Activated CD8-positive, alpha-beta memory T cell treated with anti-CD3 and anti-CD28 coated beads for 24 hours (primary cell): ENCODE data around the gene GTPBP10.

Experiments used
- DNase-seq: peaks from one replicate; pipeline ENCODE4 v3.0.0-alpha.2; 2020

Gene GTPBP10

DNA sequence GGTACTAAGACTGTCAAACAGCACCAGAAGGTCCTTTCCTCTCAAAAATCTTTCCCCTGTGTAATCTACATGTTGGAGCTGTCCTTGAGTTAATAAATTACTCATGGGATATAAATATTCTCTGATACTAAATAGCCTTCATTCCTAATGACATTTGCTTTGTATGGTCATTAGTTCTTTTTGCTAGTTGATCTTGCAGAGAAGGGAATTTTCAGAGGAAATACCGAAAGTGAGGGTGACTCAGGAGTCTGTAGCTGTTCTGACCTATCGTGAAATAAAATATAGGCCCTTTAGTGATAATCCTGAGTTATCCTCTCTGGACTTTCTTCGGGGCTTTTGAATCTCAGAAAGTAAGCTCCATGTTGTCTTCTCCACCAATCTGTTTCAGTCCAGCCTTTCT is 37.3 kb downstream of the GTPBP10 start:
- DNase-seq: no peak

DNA sequence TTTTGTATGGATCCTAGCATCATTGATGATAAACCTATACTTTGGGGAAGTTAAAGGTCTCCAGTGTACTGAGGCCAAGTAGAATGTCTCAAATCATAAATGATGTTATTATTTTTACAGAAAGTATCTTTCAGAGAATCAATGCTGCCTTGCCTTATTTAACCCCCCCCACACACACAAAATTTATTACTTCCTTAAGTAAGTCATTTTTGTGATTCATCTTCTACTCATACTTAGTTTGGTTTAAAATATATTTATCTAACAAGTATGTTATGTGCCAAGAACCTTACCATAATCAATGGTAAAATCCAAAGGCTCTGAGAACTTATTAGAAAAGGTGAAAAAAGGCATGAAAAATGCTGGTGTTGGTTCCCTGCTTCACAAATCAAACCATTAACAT is 37.9 kb downstream of the GTPBP10 start:
- DNase-seq: no peak

DNA sequence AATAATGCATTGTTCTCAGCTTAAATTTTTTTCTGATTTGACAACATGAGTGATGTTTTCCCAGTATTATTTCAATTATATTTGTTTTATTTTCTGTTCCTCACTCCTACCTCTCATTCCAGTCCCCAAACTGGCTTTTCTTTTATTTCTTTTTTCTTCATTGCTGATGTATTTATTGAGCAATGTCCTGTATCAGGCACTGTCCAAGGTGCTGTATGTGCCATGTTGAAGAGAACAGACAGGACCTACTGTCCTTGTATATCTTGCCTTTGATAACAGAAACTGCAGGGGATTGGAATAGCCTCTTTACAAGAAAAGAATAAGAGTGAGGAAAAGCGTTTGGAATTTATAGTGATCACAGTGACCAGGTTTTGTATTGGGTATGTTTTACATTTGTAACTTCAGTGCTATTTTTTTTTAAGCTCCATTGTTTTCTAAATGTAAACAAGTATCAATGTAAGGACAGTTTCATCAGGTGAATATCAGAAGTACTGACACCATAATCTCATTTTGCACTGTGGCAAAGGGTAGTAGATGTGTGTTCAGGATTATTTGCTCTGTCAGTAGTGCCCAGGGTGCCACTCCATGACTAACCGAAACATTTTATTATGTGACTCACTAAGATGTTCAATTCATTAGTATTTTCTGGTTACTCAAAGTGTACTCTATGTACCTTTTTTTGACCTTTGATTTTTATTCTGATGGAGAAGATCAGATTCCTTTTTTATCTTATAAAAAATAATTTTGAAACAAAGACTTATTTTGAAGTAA is 41.1 kb downstream of the GTPBP10 start:
- no peak for DNase-seq

DNA sequence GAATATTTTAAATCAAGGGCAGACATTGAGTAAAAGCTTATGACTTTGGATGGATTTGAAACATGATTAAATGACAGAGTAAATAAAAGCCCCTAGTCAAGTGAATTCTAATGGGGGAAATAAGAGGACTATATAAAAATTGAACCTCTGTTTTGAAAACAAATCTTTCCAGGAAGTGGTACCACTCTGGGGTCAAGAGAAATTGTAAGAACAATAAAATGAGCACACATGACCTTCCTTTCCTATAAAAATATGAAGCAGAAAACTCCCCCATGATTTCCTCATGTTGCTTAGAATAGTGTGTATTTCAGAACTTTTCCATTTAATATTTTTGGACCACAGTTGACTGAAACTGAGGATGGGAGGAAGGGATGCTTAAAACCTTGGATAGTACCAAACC is 44.4 kb downstream of the GTPBP10 start:
- no peak for DNase-seq

DNA sequence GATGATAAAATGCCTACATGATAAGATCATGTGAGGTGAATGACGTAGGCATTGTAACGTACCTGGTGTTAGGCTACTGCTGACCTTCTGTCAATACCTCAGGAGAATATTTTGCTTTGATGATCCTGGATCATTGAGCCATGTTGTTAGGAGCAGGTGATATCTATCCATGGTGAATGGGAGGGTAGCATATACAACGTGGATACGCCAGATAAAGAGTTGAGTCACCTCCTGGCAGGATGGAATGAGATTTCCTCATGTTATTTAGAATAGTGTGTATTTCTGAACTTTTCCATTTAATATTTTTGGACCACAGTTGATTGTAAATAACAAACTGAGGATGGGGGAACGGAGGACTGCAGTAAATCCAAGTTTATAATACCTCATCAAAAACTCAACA is 45.0 kb downstream of the GTPBP10 start:
- no peak for DNase-seq

DNA sequence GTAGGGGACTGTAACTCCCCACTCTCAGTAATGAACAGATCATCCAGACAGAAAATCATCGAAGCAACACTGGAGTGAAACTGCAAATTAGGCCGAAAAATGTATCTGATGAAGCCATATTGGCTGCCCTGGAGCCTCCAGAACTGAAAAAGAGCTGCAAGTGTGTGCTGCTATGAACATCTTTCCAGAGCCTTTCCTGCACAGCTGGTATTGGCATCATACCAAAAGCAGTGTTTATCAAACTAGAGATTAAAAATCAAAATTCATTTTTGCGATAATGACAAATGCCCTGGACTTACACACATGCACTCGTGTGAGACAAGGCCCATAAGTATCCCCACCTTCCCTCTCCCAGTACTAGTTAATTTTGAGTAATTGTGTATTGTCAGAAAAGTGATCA is 49.9 kb downstream of the GTPBP10 start:
- no peak for DNase-seq

DNA sequence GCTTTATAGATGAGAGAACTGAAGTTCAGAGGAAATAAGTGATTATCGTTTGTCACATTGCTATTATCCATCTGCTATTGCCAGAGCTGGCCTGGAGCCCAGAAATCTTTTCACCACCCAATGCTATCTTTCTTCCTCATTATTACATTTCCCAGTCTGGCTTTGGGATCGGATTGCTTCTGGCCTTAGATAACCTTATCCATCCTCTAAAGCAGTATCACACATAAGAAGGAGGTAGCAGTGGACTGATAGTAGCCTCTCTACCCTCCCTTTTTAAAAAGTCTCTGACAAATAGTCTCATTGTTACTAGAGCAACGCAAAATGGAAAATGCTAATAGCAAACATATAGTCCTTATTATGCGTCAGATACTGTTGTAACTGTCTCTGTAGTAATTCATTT is 55.5 kb downstream of the GTPBP10 start:
- no peak for DNase-seq

DNA sequence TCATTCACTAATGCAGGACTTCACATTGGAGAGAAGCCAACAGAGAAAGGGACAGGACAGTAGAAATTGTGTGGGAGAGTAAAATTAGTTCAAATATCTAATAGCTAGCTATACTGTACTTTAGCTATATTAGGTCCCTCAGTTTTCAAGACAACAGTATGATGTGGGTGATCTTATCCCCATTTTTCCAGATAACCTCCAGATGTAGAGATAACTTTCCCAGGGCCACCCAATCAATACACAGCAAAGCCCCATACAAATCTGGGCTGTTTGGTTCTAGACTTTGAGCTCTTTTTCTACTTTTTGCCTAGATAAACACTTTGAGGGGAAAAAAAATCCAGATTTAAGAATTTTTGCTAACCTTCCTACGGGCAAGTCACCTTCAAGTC is 56.3 kb downstream of the GTPBP10 start:
- no peak for DNase-seq

DNA sequence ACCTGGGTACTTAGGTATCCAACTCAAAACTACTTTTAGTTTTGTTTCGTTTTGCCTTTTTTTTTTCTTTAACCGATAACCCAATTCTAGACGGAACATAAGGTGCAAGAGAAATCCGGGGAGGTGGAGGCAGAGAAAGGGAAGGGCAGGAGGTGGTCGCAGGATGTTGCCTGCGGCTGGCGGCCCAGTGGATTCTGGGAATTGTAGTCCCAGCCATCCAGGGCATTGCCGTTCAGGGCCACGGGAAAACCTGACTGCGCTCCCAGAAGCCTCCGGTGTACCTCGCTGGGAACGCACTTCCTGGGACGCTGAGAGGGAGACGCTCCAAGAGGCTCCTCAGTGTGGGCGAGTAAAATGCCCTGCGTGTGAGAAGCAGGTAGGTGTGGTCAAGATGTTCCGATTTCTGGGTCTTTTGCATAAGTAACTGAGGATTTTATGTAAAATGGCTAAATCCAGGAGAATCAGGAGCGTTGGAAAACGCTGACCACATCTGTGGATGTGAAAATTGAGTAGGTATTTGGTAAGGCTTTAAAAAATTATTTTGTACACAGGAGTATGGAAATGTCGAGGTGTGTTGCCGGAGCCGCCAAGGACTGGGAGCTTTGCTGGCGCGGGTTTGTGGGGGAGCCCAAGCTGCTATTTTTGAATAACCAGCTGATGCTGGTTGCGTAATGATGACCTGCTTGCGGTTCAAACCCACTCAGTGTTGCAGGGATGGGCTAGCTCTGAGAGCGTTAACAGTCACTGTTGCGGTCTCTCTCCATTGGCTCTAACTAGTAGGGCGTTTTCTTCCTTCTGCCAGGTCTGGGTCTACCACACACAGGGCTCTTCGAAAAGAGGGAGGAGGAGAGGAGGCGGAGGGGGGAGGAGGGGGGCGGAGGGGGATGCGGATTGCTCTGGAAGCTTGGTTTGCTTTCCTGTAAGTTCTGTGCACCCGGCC is 56.9 kb downstream of the GTPBP10 start, which contains the start of gene CLDN12:
Gene CLDN12, plus strand, starts transcription at position 288 of the 940 bp plus-strand sequence. CDS start 9,216 bp downstream, outside the sequence.
- DNase-seq: peak; percentile 76

DNA sequence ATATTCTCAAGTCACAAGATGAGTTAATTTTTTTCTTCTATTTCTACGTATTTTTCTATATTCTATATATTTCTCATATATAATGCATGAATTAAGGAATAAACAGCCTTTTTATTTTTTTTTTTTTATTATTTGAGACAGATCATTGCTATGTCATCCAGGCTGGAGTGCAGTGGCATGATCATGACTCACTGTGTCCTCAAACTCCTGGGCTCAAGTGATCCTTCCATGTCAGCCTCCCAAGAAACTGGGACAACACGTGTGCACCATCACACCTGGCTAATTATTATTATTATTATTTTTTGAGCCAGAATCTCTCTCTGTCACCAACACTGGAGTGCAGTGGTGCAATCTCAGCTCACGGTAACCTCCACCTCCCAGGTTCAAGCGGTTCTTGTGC is 58.3 kb downstream of the GTPBP10 start:
- DNase-seq: no peak

DNA sequence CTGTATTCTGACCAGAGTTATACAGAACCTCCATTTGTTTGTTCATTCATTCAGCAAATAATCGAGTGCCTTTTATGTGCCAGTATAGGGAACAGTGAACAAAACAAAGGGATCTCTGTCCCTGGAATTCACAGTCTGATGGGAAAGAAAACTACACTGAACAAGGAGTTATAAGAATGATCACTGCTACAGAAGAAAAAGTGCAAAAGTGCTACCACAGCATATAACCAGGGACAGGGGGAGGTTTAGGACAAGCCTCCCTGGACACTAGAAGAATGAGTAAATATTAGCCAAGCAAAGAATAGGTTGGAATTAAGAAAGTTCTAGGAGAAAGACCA is 60.9 kb downstream of the GTPBP10 start:
- no peak for DNase-seq

DNA sequence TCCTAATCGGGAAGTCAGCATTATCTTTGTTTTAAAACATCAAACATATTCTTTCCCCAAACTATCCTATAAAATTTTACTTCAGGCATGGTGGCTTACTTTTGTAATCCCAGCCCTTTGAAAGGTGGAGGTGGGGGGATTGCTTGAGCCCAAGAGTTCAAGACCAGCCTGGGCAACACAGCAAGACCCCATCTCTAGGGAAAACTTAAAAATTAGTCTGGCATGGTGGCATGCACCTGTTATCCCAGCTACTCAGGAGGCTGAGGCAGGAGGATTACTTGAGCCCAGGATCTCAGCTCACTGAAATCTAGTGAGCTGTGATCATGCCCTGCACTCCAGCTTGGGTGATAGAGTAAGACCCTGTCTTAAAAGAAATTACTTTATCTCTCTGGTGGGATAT is 61.6 kb downstream of the GTPBP10 start:
- no peak for DNase-seq

DNA sequence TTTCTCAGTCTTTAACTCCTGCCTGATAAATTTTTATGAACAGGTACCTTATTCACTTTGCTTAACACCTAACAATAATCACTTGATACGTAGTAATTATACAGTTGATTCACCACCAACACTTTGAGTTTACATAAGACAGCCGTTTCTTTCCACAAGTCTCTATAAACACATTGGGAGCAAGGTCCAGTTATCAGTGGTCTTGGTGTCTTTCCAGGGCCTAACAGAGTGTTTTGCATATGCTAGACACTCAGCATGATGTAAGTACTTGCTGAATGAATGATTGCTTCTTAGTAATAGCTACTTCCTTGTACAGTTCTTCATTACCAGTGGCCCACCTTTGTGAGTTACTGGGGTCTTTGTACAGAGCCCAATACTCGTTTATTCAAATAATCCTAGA is 63.2 kb downstream of the GTPBP10 start:
- no peak for DNase-seq

DNA sequence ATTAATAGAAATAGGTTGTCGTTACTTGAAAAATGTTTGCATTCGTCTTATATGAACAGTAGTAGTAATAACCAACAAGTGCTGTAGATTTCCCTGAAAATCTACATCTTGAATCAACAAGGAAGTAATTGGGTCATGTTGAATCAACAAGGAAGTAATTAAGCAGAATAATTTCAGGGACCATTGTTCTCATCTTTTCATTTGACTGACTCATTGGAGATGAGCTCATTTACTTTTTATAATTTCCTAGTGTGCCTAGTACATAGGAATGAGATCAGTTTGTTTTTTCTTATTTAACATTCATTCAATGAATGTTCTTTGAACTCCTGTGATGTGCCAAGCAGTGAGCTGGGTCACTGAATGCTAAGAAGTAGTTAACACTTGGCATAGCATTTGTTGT is 65.0 kb downstream of the GTPBP10 start:
- no peak for DNase-seq

DNA sequence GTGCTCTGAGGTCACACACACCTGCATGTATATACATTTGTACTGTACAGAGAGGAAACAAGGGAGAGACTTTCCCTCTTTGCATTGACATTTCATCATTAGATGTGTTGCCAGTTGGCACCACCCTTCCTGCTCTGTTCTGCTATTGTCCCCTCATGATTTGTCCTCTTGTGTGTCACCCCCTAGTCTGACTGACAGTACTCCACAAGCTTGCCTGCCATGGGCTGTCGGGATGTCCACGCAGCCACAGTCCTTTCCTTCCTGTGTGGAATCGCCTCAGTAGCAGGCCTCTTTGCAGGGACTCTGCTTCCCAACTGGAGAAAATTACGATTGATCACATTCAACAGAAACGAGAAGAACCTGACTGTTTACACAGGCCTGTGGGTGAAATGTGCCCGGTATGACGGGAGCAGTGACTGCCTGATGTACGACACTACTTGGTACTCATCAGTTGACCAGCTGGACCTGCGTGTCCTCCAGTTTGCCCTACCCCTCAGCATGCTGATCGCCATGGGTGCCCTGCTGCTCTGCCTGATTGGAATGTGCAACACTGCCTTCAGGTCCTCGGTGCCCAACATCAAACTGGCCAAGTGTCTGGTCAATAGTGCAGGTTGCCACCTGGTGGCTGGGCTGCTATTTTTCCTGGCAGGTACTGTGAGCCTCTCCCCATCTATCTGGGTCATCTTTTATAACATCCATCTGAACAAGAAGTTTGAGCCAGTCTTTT is 66.1 kb downstream of the GTPBP10 start:
- DNase-seq: peak; percentile 61

DNA sequence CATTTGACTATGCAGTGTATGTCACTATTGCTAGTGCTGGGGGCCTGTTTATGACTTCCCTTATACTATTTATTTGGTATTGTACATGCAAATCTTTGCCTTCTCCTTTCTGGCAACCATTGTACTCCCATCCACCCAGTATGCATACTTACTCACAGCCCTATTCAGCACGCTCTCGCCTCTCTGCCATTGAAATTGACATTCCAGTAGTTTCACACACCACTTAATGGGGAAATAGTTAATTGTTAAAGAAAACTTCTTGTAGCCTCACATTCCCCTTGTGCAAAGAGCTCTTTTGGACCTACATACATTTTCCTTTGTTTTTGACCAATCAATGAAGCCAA is 66.6 kb downstream of the GTPBP10 start:
- DNase-seq: no peak

DNA sequence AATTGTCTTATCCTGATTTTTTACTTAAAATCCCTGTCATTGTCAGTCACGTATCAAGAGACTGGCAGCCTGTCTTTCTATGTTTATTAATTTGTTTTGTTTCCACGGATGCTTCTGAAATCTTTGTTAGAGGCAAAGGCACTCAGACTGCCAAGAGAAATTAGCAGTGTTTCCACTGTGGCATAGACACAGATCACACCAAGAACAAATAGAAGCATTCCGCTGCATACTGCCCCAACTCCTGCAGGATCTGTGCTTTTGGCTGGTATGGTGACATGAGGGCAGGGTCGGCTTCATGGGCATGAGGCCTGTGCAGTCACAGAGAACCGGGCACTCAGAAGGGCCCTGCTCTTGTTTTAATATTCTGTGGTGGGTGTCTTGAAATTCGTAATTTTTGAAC is 75.1 kb downstream of the GTPBP10 start:
- no peak for DNase-seq

DNA sequence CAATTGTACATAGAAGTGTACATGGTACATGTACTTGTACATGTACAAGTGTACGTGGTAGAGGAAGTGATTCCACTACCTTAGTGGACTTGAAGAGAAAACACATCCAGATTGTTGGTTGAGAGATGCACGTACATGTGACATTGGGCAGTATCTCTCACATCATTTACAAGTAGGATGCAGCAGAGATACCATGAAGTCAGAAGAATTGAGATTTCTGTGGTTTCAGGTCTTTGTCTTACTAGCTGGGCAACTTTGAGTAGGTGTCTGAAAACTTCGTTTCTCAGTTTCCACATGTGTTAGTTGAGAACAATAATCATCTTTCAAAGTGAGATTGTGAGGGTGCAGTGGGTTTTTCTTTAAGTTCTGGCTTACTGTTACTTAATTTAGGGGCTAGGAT is 78.2 kb downstream of the GTPBP10 start:
- no peak for DNase-seq

DNA sequence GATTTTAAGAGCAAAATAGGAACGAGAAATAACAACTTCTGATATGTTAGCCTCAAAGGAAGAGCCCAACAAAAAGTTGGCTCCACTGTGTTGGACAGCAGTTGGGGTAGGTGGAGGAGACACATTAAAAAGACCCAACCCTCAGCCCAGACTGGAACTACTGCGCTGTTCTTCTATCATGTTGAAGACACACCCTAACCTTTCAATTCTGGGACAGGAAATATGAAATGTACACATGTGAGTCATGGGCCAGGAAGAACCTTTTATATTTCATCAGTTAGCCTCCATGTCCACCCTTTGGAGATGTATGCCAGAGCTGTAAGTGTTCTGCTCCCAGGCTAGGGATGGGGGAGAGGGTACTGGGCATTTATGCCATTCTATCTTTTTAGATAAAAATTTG is 78.9 kb downstream of the GTPBP10 start:
- no peak for DNase-seq

DNA sequence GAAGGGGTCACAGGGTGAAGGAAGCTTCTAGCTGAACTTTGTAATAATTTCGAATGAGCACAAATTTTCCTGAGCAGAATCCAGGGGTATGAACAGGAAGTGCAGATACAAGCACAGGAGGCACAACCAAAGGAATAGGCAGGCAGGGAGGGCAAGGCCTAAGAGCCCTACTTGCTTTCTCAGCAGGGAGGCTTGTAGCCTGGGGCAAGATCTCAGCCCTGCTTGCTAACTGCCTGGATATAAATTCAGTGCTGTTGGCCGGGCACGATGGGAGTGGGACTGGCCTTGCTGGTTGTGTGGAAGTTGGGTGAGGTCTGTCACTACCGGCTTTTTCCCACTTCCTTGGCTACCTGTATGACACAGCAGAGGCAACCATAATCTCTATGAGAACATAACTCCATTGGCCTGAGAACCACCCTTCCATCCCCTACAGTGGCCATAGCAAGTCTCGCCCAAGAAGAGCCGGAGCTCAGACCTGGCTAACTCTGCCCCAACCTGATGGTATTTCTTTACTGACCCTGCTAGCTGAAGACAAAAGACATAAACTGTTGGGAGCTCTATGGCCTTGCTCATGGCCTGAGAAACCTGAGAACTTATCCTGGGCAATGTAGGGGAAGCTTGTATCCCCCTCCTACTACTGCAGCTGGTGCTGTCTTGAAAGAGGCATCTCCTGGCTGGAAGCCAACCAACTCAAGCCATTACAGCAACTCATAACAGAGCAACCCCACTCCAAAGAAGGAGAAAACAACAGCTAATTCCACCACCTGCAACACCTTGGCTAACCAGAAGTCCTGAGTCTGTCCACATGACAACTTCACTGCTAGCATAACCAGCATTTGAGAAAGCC is 84.3 kb downstream of the GTPBP10 start:
- DNase-seq: no peak

DNA sequence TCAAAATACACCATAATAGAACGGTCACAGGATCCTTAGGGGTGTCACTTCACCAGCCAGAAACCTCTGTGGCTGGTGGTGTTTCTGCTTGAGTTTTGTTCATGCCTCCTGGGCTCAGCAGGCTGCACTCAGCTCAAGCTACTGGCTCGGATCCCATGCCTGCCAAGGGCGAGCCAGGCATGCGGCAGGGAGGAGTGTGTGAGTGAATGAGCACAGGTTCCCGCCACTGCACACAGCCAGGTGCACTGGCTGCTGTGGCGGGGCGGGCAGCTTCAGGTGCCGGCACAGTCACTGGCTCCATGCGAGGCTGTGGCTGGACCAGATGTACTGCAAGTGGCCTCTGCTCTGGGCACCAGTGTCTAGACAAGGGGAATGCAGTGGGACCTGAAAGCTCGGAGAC is 86.2 kb downstream of the GTPBP10 start:
- DNase-seq: no peak

DNA sequence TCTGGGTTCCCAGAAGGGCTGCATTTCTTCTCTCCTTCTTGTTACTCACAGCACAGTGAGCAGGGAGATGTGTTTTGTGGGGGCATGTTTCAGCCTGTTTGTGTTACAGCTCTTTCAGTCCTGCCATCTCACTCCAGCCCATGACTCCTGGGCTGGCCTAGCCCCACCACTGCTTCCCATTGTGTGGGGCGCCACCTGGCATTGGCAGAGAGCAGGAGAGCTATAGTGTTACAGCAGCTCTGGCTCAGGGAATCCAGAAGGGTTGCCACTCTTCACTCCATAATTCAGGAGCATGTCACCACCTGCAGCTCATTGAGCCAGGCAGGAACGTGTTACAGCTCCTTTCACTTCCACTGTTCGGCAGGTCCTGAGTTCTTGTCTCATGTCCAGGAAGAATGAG is 86.7 kb downstream of the GTPBP10 start:
- DNase-seq: no peak
